Esophagus muscularis mucosa (tissue), 4 donors: ENCODE results near the gene NR1I3. TPM values are rescaled to one million over a fixed set of nuclear protein-coding genes. Genes with fewer than 3 reads are reported as not detected.

ENCODE experiments used
- DNase-seq: peaks from one replicate; pipeline ENCODE4 v3.0.0-alpha.2; 2017; ENCODE audit errors: extremely low spot score
- H3K27ac ChIP-seq, 4 donors: fragments of 200-600 bp; sonication (generic); replicated peaks in 1 of 4; 1 replicate in 3 of 4; 2 replicates in 1 of 4; pipeline ENCODE4 v1.5.1; 2016 to 2019; ENCODE audit warnings: mild to moderate bottlenecking in 1 of 4
- H3K27me3 ChIP-seq, 4 donors: fragments of 200-600 bp; sonication (generic); one replicate each; pipeline versions ENCODE4 v1.5.1 to v1.6.0; 2016 to 2019
- H3K36me3 ChIP-seq, 4 donors: fragments of 200-600 bp; sonication (generic); one replicate each; pipeline ENCODE4 v1.5.1; 2016 to 2019
- H3K4me1 ChIP-seq, 4 donors: fragments of 200-600 bp; sonication (generic); one replicate each; pipeline ENCODE4 v1.5.1; 2016 to 2019
- H3K4me3 ChIP-seq, 4 donors: fragments of 200-600 bp; sonication (generic); 1 replicate in 2 of 4; 2 replicates in 2 of 4; pipeline ENCODE4 v1.5.1; 2016 to 2019; ENCODE audit warnings: mild to moderate bottlenecking in 4 of 4, moderate library complexity in 1 of 4
- H3K9me3 ChIP-seq, 4 donors: fragments of 200-600 bp; sonication (generic); 1 replicate in 3 of 4; 2 replicates in 1 of 4; pipeline ENCODE4 v1.5.1; 2016 to 2019
- CTCF ChIP-seq, 3 experiments: fragments of 200-600 bp in 2 of 3; fragments of 450-650 bp in 1 of 3; sonication (generic) in 2 of 3; IDR thresholded peaks; one replicate each; pipeline ENCODE4 v1.5.1; 2017 to 2019; ENCODE audit warnings: antibody characterized with exemption in 3 of 3, mild to moderate bottlenecking in 2 of 3, moderate library complexity in 1 of 3
- EP300 ChIP-seq: sonication (generic); formaldehyde crosslinking; IDR thresholded peaks from one replicate; pipeline ENCODE4 v1.6.1; 2017; ENCODE audit warnings: antibody characterized with exemption
- POLR2A ChIP-seq: fragments of 450-650 bp; IDR thresholded peaks from one replicate; pipeline ENCODE4 v1.6.1; 2017; ENCODE audit warnings: antibody characterized with exemption, moderate library complexity, mild to moderate bottlenecking, low read depth
- POLR2AphosphoS5 ChIP-seq, 2 donors: sonication (generic); formaldehyde crosslinking; IDR thresholded peaks; one replicate each; pipeline ENCODE4 v1.6.1; 2017; ENCODE audit warnings: antibody characterized with exemption in 2 of 2
- WGBS: methylation state at CpG from one replicate; pipeline ENCODE4 v1.1.5; 2018; 5-methylcytosine and 5-hydroxymethylcytosine counted together
- intact Hi-C: fragments of 100-400 bp; cut with DNase I; formaldehyde crosslinking; loops from one replicate; pipeline ENCODE4 v1.15.1; 2023
- total RNA-seq, 4 donors: library from RNA; depleted of rRNA; stranded (reverse); fragments of >200 nt; gene quantifications; one replicate each; pipeline versions ENCODE4 v1.1.0 to v1.2.1, GENCODE V29; 2016

Gene NR1I3
- total RNA-seq, 4 donors from 2014 or later = not detected

- Histone ChIP-seq H3K27ac (peak overlapping the region in 3 of 4 donors; percentile 35 to 44 (median 41)), H3K9me3 (no peaks in the 10 kb centered on the region), H3K27me3 (no peaks in the 10 kb centered on the region), H3K4me1 (no peaks in the 10 kb centered on the region), H3K4me3 (peak overlapping the region in 1 of 4 donors; percentile 31), H3K36me3 (peaks cover 22 to 26% (median 24%) of the 10 kb centered on the region in 4 donors)
- 61% methylated on average over 6 of the region's 6 CpGs for WGBS
- no peak for DNase-seq
- TF ChIP-seq POLR2AphosphoS5 (IDR thresholded peaks at IDR 0.05) (no peak), POLR2A (no peak), EP300 (no peak), CTCF (IDR thresholded peaks at IDR 0.05) (no peak)
- intact Hi-C loops = no loop called here
These were observed 20.2 kb downstream of the NR1I3 start for GRCh38 chr1:161217831-161218230.

- intact Hi-C loops = no loop called here
- peak overlapping the region; percentile 17 to 43 (median 26) for H3K4me3 ChIP-seq
- no peak for DNase-seq
- 60% methylated on average over 7 of the region's 7 CpGs for WGBS
- no peaks in the 10 kb centered on the region for H3K4me1 ChIP-seq
- peaks cover 28 to 33% (median 31%) of the 10 kb centered on the region in 4 donors for H3K36me3 ChIP-seq
- no peaks in the 10 kb centered on the region for H3K9me3 ChIP-seq
- no peaks in the 10 kb centered on the region for H3K27me3 ChIP-seq
- peak overlapping the region; percentile 38 to 70 (median 58) for H3K27ac ChIP-seq
- no peak for TF ChIP-seq CTCF (IDR thresholded peaks at IDR 0.05)
- peak; percentile 8 to 71 for TF ChIP-seq POLR2AphosphoS5 (IDR thresholded peaks at IDR 0.05)
These were observed 20.9 kb downstream of the NR1I3 start for GRCh38 chr1:161216945-161217712.

- peak within 1 kb of the TSS; percentile 7 to 68 (median 45) for H3K27ac ChIP-seq
- 75% methylated on average over 10 of the region's 10 CpGs for WGBS
These were observed 22.9 kb downstream of the NR1I3 start, which contains the start of gene FCER1G for GRCh38 chr1:161215076-161215475. Gene FCER1G, plus strand, starts transcription at chr1:161215295. Its CDS starts 27 bp downstream, at chr1:161215322.

GRCh38 chr1:161214369-161214768 lies 23.6 kb downstream of the NR1I3 start:
- WGBS = 89% methylated on average over 9 of the region's 9 CpGs
- H3K9me3 ChIP-seq = no peaks in the 10 kb centered on the region
- H3K36me3 ChIP-seq = peaks cover 51 to 60% (median 58%) of the 10 kb centered on the region in 4 donors
- peaks cover 8 to 11% (median 9%) of the 10 kb centered on the region in 4 donors for H3K4me1 ChIP-seq
- H3K27me3 ChIP-seq = no peaks in the 10 kb centered on the region
- H3K4me3 ChIP-seq = no peak overlapping the region
- no peak for TF ChIP-seq POLR2AphosphoS5 (IDR thresholded peaks at IDR 0.05)
- TF ChIP-seq POLR2A = no peak
- TF ChIP-seq EP300 = no peak
- no peak for TF ChIP-seq CTCF (IDR thresholded peaks at IDR 0.05)
- intact Hi-C loops = no loop called here
- no peak for DNase-seq
- peak overlapping the region in 3 of 4 donors; percentile 7 to 68 (median 52) for H3K27ac ChIP-seq

More at GRCh38 chr1:161215076-161215475, 22.9 kb downstream of the NR1I3 start, which contains the start of gene FCER1G:
- Histone ChIP-seq H3K4me1 (peaks cover 1 to 4% (median 3%) of the 10 kb centered on the region in 4 donors), H3K27me3 (no peaks in the 10 kb centered on the region), H3K36me3 (peaks cover 47 to 53% (median 51%) of the 10 kb centered on the region in 4 donors), H3K9me3 (no peaks in the 10 kb centered on the region), H3K4me3 (peak within 1 kb of the TSS; percentile 28 to 46 (median 33))
- no peak for DNase-seq
- TF ChIP-seq EP300 (no peak), POLR2AphosphoS5 (IDR thresholded peaks at IDR 0.05) (peak; percentile 25 to 76), POLR2A (no peak), CTCF (IDR thresholded peaks at IDR 0.05) (no peak)
- intact Hi-C loops = no loop called here
